Testis (tissue), 3 donors: Measurements from ENCODE around the gene RHBDD3. TPM values are rescaled to one million over a fixed set of nuclear protein-coding genes. Genes with fewer than 3 reads are reported as not detected.

Experiments
- DNase-seq: peaks from one replicate; pipeline ENCODE4 v3.0.0-alpha.2; 2019
- H3K27ac ChIP-seq, 2 donors: fragments of 200-600 bp; sonication (generic); one replicate each; pipeline ENCODE4 v1.5.1; 2019
- H3K27me3 ChIP-seq: fragments of 200-600 bp; sonication (generic); one replicate; pipeline ENCODE4 v1.5.1; 2019
- H3K36me3 ChIP-seq: fragments of 200-600 bp; sonication (generic); one replicate; pipeline ENCODE4 v1.5.1; 2017; ENCODE audit warnings: low read depth; ENCODE audit errors: missing control alignments
- H3K4me1 ChIP-seq: fragments of 200-600 bp; sonication (generic); one replicate; pipeline ENCODE4 v1.5.1; 2019
- H3K4me3 ChIP-seq, 2 donors: fragments of 200-600 bp; sonication (generic); one replicate each; pipeline ENCODE4 v1.5.1; 2017 to 2019
- H3K9me3 ChIP-seq: fragments of 200-600 bp; sonication (generic); one replicate; pipeline ENCODE4 v1.5.1; 2017
- CTCF ChIP-seq, 3 experiments: fragments of 450-650 bp in 2 of 3; fragments of 200-600 bp in 1 of 3; sonication (generic) in 1 of 3; IDR thresholded peaks; one replicate each; pipeline ENCODE4 v1.5.1; 2016 to 2019; ENCODE audit warnings: antibody characterized with exemption in 3 of 3, mild to moderate bottlenecking in 2 of 3, moderate library complexity in 1 of 3
- POLR2A ChIP-seq: fragments of 450-650 bp; IDR thresholded peaks from one replicate; pipeline ENCODE4 v1.6.1; 2017; ENCODE audit warnings: antibody characterized with exemption, mild to moderate bottlenecking, moderate library complexity
- WGBS, 2 donors: methylation state at CpG; one replicate each; pipeline ENCODE4 v1.1.5; 2018; 5-methylcytosine and 5-hydroxymethylcytosine counted together
- intact Hi-C: fragments of 100-400 bp; cut with DNase I; formaldehyde crosslinking; loops from one replicate; pipeline ENCODE4 v1.15.1; 2023; ENCODE audit warnings: low total_unique reads
- polyA plus RNA-seq: library from polyadenylated mRNA; stranded (reverse); fragments of 350-450 nt; fragmentation: Illumina TruSeq; extraction: RNeasy Lipid Tissue Mini Kit (QIAGEN cat#74804); gene quantifications from one replicate; pipeline ENCODE4 v1.2.3, GENCODE V29; 2014; ENCODE audit warnings: low read depth, low replicate concordance; ENCODE audit not compliant: insufficient read depth
- total RNA-seq, 2 donors: library from RNA; depleted of rRNA; stranded (reverse); fragments of >200 nt; gene quantifications; one replicate each; pipeline ENCODE4 v1.2.3, GENCODE V29; 2016

RHBDD3 gene
- total and polyA plus RNA-seq, 3 donors from 2014 or later: 55.1 to 99.2 (median 66.8) TPM

DNA sequence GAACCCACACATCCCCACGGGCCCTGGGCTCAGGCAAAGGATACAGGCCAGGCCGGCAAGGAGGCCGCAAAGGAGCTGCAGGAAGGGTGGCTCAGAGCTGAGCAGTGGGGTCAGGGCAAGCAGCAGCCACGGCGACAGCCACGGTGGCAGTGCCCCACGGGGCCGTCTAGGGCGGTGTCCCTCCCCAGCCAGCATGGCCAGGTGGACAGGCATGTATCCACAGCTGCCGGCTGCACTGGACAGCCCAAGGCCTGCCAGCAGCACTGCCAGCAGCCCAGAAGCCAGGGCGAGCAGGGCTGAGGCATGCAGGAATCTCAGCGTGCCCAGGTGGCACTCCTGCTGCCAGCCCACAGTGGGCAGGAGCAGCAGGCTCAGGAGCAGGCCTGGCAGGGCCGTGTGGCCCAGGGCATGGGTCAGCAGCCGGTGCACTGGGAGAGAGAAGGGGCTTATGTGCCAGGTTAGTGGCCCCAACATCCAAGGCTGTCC is 3.9 kb downstream of the RHBDD3 start:
- no peak overlapping the region for H3K27ac ChIP-seq
- intact Hi-C loops: no loop called here
- no peaks in the 10 kb centered on the region for H3K27me3 ChIP-seq
- no peaks in the 10 kb centered on the region for H3K36me3 ChIP-seq
- DNase-seq: no peak
- H3K4me3 ChIP-seq: no peak overlapping the region
- TF ChIP-seq CTCF (IDR thresholded peaks at IDR 0.05) (no peak), POLR2A (no peak)
- peaks cover 22% of the 10 kb centered on the region for H3K4me1 ChIP-seq
- 84 to 90% methylated on average over 3 to 14 of the region's 14 CpGs for WGBS, 2 donors
- no peaks in the 10 kb centered on the region for H3K9me3 ChIP-seq

DNA sequence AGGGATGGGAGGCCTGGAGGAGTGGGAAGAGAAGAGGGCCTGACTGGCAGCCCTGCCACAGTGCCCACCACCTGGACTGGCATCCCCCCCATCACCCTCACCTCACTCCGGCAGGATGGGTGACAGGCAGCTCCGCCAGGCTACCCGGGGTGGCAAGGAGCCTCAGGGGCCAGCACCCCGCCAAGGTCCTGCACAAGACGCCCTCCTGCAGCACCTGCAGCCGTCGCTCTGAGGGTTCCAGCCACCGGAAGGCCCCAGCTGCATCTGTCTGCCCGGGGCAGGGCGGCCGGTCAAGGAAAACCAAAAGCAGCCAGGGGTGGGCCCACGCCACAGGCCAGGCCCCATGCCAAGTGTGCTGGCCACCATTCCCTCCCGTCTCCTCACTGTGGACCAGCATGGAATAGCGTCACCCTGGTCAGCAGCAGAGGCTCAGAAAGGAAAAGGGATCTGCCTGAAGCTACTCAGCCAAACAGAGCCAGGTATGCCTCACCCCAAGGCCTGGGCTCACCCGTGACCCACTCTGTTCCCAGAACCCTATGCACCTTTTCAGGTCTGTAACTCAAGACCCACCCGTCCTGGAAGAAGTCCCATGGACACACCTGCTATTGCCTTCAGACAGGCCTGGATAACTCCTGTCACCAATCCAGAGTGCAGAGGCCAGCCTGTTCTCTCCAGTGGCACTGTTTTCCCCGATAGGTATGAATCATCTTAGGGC is 7.0 kb downstream of the RHBDD3 start:
- Histone ChIP-seq H3K9me3 (no peaks in the 10 kb centered on the region), H3K27me3 (no peaks in the 10 kb centered on the region), H3K4me3 (no peak overlapping the region), H3K27ac (no peak overlapping the region), H3K4me1 (peaks cover 7% of the 10 kb centered on the region), H3K36me3 (no peaks in the 10 kb centered on the region)
- TF ChIP-seq CTCF (IDR thresholded peaks at IDR 0.05) (no peak), POLR2A (no peak)
- intact Hi-C loops: no loop called here
- WGBS, 2 donors: 62 to 67% methylated on average over 9 to 17 of the region's 17 CpGs
- no peak for DNase-seq

GRCh38 chr22:29260031-29260560 is 7.7 kb downstream of the RHBDD3 start:
- WGBS, 2 donors: 92 to 93% methylated on average over 3 to 10 of the region's 13 CpGs

GRCh38 chr22:29259253-29259899 is 8.4 kb downstream of the RHBDD3 start:
- no peak for DNase-seq
- Histone ChIP-seq H3K27ac (no peak overlapping the region), H3K4me3 (no peak overlapping the region), H3K27me3 (no peaks in the 10 kb centered on the region), H3K36me3 (no peaks in the 10 kb centered on the region), H3K4me1 (peaks cover 6% of the 10 kb centered on the region), H3K9me3 (no peaks in the 10 kb centered on the region)
- intact Hi-C loops: no loop called here
- WGBS, 2 donors: 79 to 92% methylated on average over 7 to 11 of the region's 11 CpGs
- no peak for TF ChIP-seq CTCF (IDR thresholded peaks at IDR 0.05)

More at GRCh38 chr22:29260031-29260560, 7.7 kb downstream of the RHBDD3 start:
- intact Hi-C loops: no loop called here
- Histone ChIP-seq H3K4me1 (peaks cover 6% of the 10 kb centered on the region), H3K4me3 (no peak overlapping the region), H3K27ac (no peak overlapping the region), H3K36me3 (no peaks in the 10 kb centered on the region), H3K27me3 (no peaks in the 10 kb centered on the region), H3K9me3 (no peaks in the 10 kb centered on the region)
- DNase-seq: no peak
- no peak for TF ChIP-seq CTCF (IDR thresholded peaks at IDR 0.05)
